ENCODE data around the gene CTSW.

The CTSW gene

DNA sequence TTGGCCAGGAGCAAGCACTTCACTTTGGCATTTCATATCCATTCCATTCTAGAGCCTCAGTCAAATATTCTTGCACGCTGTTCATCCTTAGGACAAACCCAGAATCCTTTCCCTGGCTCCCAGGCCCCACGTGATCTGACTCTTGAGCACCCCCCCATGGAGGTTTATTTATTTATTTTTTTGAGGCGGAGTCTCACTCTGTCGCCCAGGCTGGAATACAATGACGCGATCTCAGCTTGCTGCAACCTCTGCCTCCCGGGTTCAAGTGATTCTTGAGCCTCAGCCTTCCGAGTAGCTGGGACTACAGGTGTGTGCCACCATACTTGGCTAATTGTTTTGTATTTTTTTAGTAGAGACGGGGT is 52.9 kb downstream of the CTSW start:
- no peak for DNase-seq

All from NCI-H446 treated with DMSO at 0.1 percent for 48 hours (cell line).